HFF-Myc (cell line): ENCODE data around the gene TICAM1.

Experiments used
- DNase-seq: peaks from one replicate; pipeline ENCODE4 v3.0.0-alpha.2; 2011; ENCODE audit warnings: low read depth; ENCODE audit errors: extremely low read depth
- H3K4me3 ChIP-seq: replicated peaks from 2 replicates; pipeline ENCODE4 v1.5.1; 2011; ENCODE audit warnings: low read depth, mild to moderate bottlenecking, control low read depth, low read length
- CTCF ChIP-seq: IDR thresholded peaks from 2 replicates; pipeline ENCODE4 v1.5.1; 2012; ENCODE audit warnings: mild to moderate bottlenecking, low read depth, low read length, control low read depth; ENCODE audit errors: missing control alignments

The TICAM1 gene

DNA sequence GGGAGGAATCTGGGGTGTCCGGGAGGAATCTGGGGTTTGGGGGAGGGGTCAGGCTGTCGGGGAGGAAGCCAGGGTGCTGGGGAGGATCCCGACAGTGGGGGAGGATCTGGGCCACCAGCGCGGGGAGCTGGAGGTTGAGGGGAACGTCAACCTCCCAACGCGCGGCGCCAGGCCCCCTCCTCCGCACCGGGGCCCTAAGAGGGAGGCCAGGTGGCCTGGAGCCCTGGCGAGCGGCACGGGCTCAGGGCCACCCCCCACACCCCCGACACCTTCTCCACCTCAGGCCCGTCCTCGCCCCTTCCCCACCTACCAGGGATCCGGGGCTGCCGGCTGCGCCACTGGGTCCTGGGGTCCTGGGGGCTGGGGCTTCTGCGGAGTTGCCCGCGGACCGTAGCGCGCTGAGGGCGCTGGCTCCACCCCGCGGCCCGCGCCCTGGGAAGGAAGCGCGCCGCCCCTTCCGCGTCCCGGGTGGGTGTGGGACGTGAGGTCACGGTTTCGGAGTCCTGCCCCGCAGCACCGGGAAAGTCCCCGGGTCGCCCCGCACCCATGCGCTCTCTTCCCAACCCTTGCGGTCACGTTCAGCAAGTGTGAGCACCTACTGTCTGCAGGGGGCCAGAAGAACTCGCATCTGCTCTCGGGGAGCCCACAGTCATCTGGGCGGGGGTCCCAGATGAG lies at the start of gene TICAM1:
TICAM1 (minus strand) TSS at position 409 of the 675 bp plus-strand sequence. CDS start 13,335 bp downstream, outside the sequence.
- no peak for TF ChIP-seq CTCF
- H3K4me3 ChIP-seq, result peak within 1 kb of the TSS; percentile 78
- DNase-seq, result no peak

DNA sequence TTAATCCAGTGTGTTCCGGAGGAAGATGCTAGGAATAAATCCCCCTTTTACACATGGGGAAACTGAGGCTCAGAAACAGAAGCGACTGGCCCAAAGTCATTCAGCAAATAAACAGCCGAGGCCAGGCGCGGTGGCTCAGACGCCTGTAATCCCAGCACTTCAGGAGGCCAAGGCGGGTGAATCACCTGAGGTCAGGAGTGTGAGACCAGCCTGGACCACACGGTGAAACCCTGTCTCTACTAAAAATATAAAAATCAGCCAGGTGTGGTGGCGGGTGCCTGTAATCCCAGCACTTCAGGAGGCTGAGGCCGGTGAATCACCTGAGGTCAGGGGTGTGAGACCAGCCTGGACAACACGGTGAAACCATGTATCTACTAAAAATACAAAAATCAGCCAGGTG lies 47.5 kb upstream of the TICAM1 start:
- no peak for DNase-seq
- no peak for TF ChIP-seq CTCF
- no peak overlapping the region for H3K4me3 ChIP-seq

- no peak for DNase-seq
- no peak overlapping the region for H3K4me3 ChIP-seq
Measured at GRCh38 chr19:4878491-4878968, 47.0 kb upstream of the TICAM1 start.

DNA sequence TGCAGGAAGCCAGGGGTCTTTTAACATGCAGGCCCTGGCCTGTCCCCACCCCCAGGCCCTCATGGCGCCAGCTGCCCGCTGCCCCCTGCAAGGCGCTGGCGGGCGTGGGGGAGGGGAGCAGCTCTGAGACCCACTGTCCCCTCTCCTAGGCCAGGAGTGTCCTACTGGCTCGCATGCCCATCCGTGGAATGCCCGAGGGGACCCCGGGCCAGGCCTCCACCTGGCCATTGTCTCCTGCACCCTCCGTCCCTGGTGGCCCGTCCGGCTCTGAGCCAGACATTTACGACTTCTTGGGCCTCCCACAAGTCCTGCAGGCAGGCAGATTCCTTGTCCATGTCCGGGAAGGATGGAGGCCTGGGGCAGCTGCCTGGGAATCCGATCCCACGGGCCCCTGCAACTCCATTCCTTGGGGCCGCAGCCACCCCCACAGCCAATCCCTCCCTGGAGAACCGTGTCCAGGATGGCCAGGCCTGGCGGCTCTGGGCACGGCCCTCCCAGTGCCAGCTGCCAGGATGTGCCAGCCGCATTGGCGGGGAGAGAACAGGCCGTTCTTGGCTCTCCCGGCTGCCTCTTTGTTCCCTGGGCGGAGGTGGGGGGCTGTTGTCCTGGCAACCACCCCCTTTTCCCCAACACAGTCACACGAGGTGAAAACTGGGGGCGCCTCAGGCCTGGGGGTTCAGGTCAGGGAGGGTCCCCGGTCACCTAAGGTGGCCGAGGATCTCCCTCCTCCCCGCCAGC lies 46.4 kb upstream of the TICAM1 start:
- no peak for DNase-seq
- TF ChIP-seq CTCF, result no peak
- H3K4me3 ChIP-seq, result no peak overlapping the region

More at GRCh38 chr19:4878491-4878968, 47.0 kb upstream of the TICAM1 start:
- TF ChIP-seq CTCF, result no peak

DNA sequence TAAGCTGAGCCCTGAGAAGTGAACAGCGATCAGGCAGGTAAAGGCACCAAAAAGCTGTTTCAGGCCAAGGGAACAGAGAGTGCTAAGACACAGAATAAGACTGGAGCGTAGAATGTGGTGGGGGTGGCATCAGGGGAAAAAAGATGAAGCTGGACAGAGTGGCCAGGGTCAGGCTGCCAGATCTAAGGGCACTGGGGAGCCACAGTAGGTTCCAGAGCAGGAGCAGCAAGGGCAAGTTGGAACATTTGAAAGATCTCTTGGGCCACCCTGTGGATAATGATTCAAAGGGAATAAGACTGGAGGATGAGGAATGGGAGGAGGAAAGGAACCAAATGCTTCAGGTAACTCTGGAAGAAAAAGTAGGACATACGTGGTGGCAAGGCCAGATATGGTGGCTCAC lies 42.4 kb upstream of the TICAM1 start:
- no peak for DNase-seq
- H3K4me3 ChIP-seq, result no peak overlapping the region
- TF ChIP-seq CTCF, result no peak

DNA sequence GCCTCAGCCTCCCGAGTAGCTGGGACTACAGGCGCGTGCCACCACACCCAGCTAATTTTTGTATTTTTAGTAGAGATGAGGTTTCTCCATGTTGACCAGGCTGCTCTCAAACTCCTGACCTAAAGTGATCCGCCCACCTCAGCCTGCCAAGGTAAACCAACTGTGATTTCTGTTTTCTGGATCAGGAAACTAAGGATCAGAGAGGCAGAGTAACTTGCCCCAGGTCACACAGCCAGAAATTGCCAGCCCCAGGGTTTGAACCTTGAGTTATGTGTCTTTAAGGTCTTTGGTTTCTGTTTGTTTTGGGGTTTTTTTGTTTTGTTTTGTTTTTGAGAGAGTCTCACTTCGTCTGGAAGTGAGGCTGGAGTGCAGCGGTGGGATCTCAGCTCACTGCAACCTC lies 40.2 kb upstream of the TICAM1 start:
- no peak for TF ChIP-seq CTCF
- no peak overlapping the region for H3K4me3 ChIP-seq
- DNase-seq, result no peak
